Left lobe of liver (tissue), 2 donors: Measurements from ENCODE around the gene SRSF5. TPM values are rescaled to one million over a fixed set of nuclear protein-coding genes. Genes with fewer than 3 reads are reported as not detected.
A peak's percentile ranks its signal among the peaks of the same experiment; 100 is the strongest.
"Not testable (repeated sequence)": the region's sequence is repeated elsewhere in the genome, so short reads cannot be mapped to it uniquely, and the experiment has no call there.

Experiments
- ATAC-seq: fragments of 200-7000 bp; cut with Tn5 transposase; one replicate; pipeline ENCODE4 v1.9.1; 2020; ENCODE audit warnings: mild to moderate bottlenecking, moderate library complexity
- DNase-seq: peaks from one replicate; pipeline ENCODE4 v3.0.0-alpha.2; 2020; ENCODE audit warnings: low spot score
- total RNA-seq: library from RNA; stranded (reverse); gene quantifications from one replicate; pipeline ENCODE4 v1.2.1, GENCODE V29; 2021
- donor health status: DM: no; HTN: no; CAD: no; lungs with moderate emphysema.
- donor health status: DM: no; HTN: yes; CAD: no.

SRSF5 gene
- total RNA-seq: 160 TPM

GRCh38 chr14:69766984-69767368, at the start of gene SRSF5:
Gene SRSF5, plus strand, starts transcription at chr14:69767142. Its CDS starts 1,015 bp downstream, at chr14:69768157.
- DNase-seq: peak; percentile 98
- ATAC-seq: peak; percentile 92

- ATAC-seq, DNase-seq: not testable (repeated sequence)
These were observed 48.3 kb upstream of the SRSF5 start for GRCh38 chr14:69718614-69719013.

- peak; percentile 58 for ATAC-seq
- no peak for DNase-seq
These were observed 47.4 kb upstream of the SRSF5 start for GRCh38 chr14:69719501-69719951.

GRCh38 chr14:69720912-69721311, 46.0 kb upstream of the SRSF5 start:
- DNase-seq (no peak), ATAC-seq (no peak)

- DNase-seq: peak; percentile 83
- peak; percentile 92 for ATAC-seq
These were observed 40.0 kb upstream of the SRSF5 start for GRCh38 chr14:69726761-69727511.

- DNase-seq (no peak), ATAC-seq (no peak)
These were observed 39.1 kb upstream of the SRSF5 start for GRCh38 chr14:69727860-69728259.

- DNase-seq, ATAC-seq: not testable (repeated sequence)
These were observed 34.9 kb upstream of the SRSF5 start for GRCh38 chr14:69731919-69732598.

GRCh38 chr14:69736405-69736804, 30.5 kb upstream of the SRSF5 start:
- ATAC-seq: peak; percentile 38
- not testable (repeated sequence) for DNase-seq

GRCh38 chr14:69741055-69741454, 25.9 kb upstream of the SRSF5 start:
- ATAC-seq: peak; percentile 67

GRCh38 chr14:69749956-69750355, 17.0 kb upstream of the SRSF5 start:
- peak; percentile 97 for ATAC-seq
- no peak for DNase-seq

More at GRCh38 chr14:69741055-69741454, 25.9 kb upstream of the SRSF5 start:
- DNase-seq: no peak

GRCh38 chr14:69750495-69750894, 16.4 kb upstream of the SRSF5 start:
- DNase-seq (no peak), ATAC-seq (peak; percentile 19)

- DNase-seq (no peak), ATAC-seq (no peak)
These were observed 14.2 kb upstream of the SRSF5 start for GRCh38 chr14:69752773-69753172.

GRCh38 chr14:69753860-69754259, 13.1 kb upstream of the SRSF5 start:
- ATAC-seq (no peak), DNase-seq (no peak)

GRCh38 chr14:69754487-69754886, 12.5 kb upstream of the SRSF5 start:
- DNase-seq: no peak
- ATAC-seq: no peak

GRCh38 chr14:69755296-69755695, 11.6 kb upstream of the SRSF5 start:
- no peak for DNase-seq
- no peak for ATAC-seq

- peak; percentile 23 for ATAC-seq
- DNase-seq: no peak
These were observed 11.2 kb upstream of the SRSF5 start for GRCh38 chr14:69755784-69756183.

- ATAC-seq (no peak), DNase-seq (no peak)
These were observed 10.6 kb upstream of the SRSF5 start for GRCh38 chr14:69756298-69756697.

GRCh38 chr14:69760810-69761209, 6.1 kb upstream of the SRSF5 start:
- no peak for ATAC-seq

GRCh38 chr14:69763761-69764510, 3.0 kb upstream of the SRSF5 start:
- no peak for ATAC-seq
- DNase-seq: no peak

More at GRCh38 chr14:69760810-69761209, 6.1 kb upstream of the SRSF5 start:
- DNase-seq: no peak

- DNase-seq: peak; percentile 92
- ATAC-seq: peak; percentile 82
These were observed 542 bp downstream of the SRSF5 start for GRCh38 chr14:69767369-69767999.

GRCh38 chr14:69768873-69769272, 1.9 kb downstream of the SRSF5 start:
- ATAC-seq (no peak), DNase-seq (no peak)
